GM10248 (cell line): Measurements from ENCODE around the gene CRYL1.

ENCODE experiments used
- CTCF ChIA-PET: fragments of 300-600 bp; sonication (Branson Sonifier 250); formaldehyde crosslinking; extraction: SDS; loops from one replicate; lab custom pipeline; 2021; ENCODE audit warnings: antibody characterized with exemption; lab: Yijun Ruan, JAX
- POLR2A ChIA-PET: fragments of 350-650 bp; sonication (Branson Sonifier 250); formaldehyde crosslinking; extraction: SDS; loops from one replicate; lab custom pipeline; 2020; ENCODE audit warnings: antibody characterized with exemption; lab: Yijun Ruan, JAX
- DNase-seq: peaks from one replicate; pipeline ENCODE4 v3.0.0; 2012; ENCODE audit errors: extremely low spot score
- TF ChIP-seq, protein P1 (sequence below): IDR thresholded peaks from 2 replicates; pipeline ENCODE4 v1.5.1; 2012; ENCODE audit warnings: mild to moderate bottlenecking, low read depth; ENCODE audit errors: extremely low read depth, missing control alignments, control extremely low read depth

Gene CRYL1

DNA sequence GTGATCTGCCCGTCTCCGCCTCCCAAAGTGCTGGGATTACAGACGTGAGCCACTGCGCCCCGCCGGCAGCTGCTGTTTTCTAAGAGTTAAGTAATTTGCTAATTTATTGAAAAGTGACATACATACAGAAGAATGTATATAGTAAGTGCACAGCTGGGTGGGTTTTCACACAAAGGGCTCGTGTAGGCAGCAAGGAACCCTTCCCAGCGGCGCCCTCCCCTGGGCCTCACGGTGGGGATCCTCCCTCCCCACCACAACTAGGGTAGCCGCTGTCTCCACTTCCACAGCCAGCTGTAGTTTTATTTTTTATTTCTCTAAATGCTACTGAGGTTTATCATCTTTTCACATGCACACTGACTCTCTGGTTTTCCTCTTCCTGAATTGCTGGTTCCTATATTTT lies 64.9 kb downstream of the CRYL1 start:
- no peak for DNase-seq
- ChIA-PET CTCF (no interaction called here), POLR2A (no interaction called here)
- TF ChIP-seq, protein P1, sequence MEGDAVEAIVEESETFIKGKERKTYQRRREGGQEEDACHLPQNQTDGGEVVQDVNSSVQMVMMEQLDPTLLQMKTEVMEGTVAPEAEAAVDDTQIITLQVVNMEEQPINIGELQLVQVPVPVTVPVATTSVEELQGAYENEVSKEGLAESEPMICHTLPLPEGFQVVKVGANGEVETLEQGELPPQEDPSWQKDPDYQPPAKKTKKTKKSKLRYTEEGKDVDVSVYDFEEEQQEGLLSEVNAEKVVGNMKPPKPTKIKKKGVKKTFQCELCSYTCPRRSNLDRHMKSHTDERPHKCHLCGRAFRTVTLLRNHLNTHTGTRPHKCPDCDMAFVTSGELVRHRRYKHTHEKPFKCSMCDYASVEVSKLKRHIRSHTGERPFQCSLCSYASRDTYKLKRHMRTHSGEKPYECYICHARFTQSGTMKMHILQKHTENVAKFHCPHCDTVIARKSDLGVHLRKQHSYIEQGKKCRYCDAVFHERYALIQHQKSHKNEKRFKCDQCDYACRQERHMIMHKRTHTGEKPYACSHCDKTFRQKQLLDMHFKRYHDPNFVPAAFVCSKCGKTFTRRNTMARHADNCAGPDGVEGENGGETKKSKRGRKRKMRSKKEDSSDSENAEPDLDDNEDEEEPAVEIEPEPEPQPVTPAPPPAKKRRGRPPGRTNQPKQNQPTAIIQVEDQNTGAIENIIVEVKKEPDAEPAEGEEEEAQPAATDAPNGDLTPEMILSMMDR: no peak

DNA sequence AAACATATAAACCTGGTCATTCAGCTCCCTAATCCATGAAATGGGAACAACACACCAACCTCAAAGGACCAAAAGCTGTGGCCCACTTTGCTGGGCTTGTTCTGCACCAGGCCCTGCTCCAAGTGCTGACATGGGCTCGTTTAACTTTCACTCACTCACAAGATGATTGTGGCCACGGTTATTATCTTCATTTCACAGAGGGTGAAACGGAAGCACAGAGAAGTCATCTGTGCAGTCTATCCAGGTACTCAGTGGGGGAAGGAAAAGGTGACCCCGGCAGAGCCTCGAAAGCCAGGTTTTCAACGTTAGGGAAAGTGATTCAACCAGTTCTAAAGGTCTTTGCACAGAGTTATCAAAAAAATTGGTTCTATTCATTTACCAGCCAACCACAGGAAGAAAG lies 68.0 kb downstream of the CRYL1 start:
- no peak for DNase-seq
- ChIA-PET CTCF (interaction anchor here (1.3 kb wide), 1 partner anchor 24 kb away, joined by 3 read pairs; no protein-coding TSS in a partner anchor), POLR2A (no interaction called here)
- TF ChIP-seq, protein P1: no peak

DNA sequence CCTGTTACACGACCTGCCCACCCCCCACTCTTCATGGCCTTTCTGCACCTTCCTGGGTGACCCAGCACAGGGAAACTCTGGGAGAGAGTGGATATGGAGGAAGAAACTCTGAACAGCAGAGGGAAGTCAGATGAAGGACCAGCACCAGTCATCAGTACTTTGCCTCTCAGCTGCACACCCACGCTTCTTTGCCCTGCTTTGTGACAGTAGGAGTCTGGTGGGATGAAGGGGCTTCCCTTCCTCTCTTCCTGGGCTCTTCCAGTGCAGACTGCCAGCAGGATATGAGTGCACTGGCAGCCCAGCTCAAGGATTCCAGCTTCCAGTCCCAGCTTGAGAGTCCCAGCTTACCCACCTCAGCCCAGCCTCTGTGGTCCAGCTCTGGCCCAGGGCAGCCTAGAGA lies 68.9 kb downstream of the CRYL1 start:
- ChIA-PET POLR2A (no interaction called here), CTCF (interaction anchor here (0.9 to 1.4 kb wide), 4 partner anchors 9 to 53 kb away, joined by 3 to 5 read pairs (median 4); no protein-coding TSS in a partner anchor)
- TF ChIP-seq, protein P1: no peak
- no peak for DNase-seq

DNA sequence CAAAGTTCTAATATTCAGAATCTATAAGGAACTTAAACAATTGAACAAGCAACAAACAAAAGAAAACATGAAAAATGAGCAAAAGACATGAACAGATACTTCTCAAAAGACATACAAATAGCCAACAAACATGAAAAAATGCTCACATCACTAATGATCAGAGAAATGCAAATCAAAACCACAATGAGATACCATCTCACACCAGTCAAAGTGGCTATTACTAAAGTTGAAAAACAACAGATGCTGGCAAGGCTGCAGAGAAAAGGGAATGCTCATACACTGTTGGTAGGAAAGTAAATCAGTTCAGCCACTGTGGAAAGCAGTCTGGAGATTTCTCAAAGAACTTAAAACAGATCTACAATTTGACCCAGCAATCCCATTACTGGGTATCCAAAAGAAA lies 74.3 kb downstream of the CRYL1 start:
- ChIA-PET CTCF (no interaction called here), POLR2A (interaction anchor here (0.7 kb wide), 1 partner anchor 1460 kb away, joined by 4 read pairs; no protein-coding TSS in a partner anchor)
- TF ChIP-seq, protein P1: no peak

DNA sequence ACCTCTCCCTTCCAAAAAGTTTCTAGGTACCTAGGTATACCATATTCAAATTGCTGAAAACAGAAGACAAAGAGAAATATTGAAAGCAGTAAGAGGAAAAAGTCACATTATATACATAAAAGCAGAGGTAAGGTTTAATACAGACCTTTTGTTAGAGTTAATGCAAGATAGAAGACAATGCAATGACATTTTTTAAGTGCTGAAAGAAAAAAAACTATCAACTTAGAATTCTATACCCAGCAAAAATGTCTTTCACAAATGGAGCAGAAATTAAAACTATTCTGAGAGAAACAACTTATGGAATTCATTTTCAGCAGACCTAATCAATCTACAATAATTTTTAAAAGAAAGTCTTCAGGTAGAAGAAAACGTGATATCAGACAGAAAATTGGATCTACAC lies 77.2 kb downstream of the CRYL1 start:
- ChIA-PET CTCF (no interaction called here), POLR2A (no interaction called here)
- TF ChIP-seq, protein P1: no peak
- DNase-seq: no peak

More for the DNA sequence above, 74.3 kb downstream of the CRYL1 start:
- DNase-seq: no peak

DNA sequence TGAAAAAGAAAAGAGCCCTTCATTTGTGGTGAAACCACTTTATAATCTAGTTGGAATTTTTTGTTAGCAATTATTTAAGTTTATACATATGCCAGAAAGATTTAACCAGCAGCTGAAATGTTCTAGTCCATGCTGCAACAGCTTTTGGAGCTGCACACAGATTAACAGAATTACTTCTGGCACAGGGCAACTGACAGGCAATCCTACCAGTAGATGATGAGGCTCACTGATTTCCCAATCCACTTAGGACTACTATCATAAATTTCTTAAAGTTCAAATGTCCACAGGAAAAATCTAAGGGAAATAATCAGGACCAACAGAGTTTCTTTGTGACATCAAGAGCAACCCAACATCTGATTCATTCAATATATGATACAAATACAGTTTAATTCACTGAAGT lies 78.8 kb downstream of the CRYL1 start:
- POLR2A ChIA-PET: no interaction called here
- CTCF ChIA-PET: no interaction called here
- TF ChIP-seq, protein P1: no peak
- DNase-seq: no peak
